ENCODE measurements around the gene PRICKLE1.

GRCh38 chr12:42608196-42608825, 18.8 kb upstream of the PRICKLE1 start:
- TF ChIP-seq CTCF (IDR thresholded peaks at IDR 0.05 in 2 of 3, conservative IDR thresholded peaks at IDR 0.05 in 1 of 3; ENCODE audit: control insufficient read depth in 2 of 3, extremely low read depth in 1 of 3, insufficient read depth in 1 of 3, low read depth in 3 of 3, low read length in 3 of 3) (no peak), JUNB (IDR thresholded peaks at IDR 0.05) (no peak), HCFC1 (IDR thresholded peaks at IDR 0.05; ENCODE audit: low read length) (no peak), EP300 (IDR thresholded peaks at IDR 0.05; ENCODE audit: borderline replicate concordance in 1 of 2, control insufficient read depth in 1 of 2, low read depth in 2 of 2, low read length in 2 of 2) (no peak)

Data from GM12878 (cell line).